HL-60 (cell line): ENCODE data around the gene GSTCD.

Source experiments
- POLR2AphosphoS5 ChIP-seq: IDR thresholded peaks from 2 replicates; pipeline ENCODE4 v1.6.1; 2012; ENCODE audit warnings: low read depth
- TF ChIP-seq, protein P1 (sequence below): IDR thresholded peaks from one replicate; pipeline ENCODE4 v1.5.1; 2011; ENCODE audit warnings: low read length, control low read depth, inconsistent platforms; ENCODE audit not compliant: insufficient read depth
- TF ChIP-seq, protein P2 (sequence below): IDR thresholded peaks from 2 replicates; pipeline ENCODE4 v1.6.1; 2012; ENCODE audit warnings: low read depth; ENCODE audit not compliant: insufficient replicate concordance

DNA sequence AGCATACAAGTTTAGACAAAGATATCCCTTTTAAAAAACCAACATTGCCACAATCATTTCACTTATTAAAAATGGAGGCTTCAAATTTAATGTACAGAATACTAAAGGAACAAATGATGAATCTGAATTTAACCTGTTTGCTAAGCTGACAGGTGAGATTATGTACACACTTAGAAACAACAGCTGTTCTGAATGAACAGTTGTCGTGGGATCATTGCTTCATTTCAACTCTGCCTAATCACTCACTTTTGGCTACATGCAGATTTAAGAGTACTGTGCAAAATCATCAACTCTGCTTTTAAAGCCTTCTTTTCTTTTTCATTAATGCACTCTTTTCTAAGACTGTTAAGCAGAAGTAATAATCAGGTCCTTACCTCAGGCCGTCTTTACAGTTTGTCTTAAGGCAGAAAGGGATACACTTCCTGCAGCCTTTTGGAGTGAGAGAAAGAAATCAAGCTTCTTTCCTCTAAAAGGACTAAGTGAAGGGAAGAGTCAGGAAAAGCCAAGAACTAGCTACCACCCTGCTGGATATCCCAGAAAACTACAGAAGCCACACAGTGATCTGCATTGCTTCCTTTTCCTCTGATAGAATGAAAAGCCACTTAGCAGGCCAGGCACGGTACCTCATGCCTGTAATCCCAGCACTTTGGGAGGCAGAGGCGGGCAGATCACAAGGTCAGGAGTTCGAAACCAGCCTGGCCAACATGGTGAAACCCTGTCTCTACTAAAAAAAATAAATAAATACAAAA lies 132.0 kb downstream of the GSTCD start:
- TF ChIP-seq, protein P1, sequence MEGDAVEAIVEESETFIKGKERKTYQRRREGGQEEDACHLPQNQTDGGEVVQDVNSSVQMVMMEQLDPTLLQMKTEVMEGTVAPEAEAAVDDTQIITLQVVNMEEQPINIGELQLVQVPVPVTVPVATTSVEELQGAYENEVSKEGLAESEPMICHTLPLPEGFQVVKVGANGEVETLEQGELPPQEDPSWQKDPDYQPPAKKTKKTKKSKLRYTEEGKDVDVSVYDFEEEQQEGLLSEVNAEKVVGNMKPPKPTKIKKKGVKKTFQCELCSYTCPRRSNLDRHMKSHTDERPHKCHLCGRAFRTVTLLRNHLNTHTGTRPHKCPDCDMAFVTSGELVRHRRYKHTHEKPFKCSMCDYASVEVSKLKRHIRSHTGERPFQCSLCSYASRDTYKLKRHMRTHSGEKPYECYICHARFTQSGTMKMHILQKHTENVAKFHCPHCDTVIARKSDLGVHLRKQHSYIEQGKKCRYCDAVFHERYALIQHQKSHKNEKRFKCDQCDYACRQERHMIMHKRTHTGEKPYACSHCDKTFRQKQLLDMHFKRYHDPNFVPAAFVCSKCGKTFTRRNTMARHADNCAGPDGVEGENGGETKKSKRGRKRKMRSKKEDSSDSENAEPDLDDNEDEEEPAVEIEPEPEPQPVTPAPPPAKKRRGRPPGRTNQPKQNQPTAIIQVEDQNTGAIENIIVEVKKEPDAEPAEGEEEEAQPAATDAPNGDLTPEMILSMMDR: no peak
- TF ChIP-seq POLR2AphosphoS5: no peak
- TF ChIP-seq, protein P2, sequence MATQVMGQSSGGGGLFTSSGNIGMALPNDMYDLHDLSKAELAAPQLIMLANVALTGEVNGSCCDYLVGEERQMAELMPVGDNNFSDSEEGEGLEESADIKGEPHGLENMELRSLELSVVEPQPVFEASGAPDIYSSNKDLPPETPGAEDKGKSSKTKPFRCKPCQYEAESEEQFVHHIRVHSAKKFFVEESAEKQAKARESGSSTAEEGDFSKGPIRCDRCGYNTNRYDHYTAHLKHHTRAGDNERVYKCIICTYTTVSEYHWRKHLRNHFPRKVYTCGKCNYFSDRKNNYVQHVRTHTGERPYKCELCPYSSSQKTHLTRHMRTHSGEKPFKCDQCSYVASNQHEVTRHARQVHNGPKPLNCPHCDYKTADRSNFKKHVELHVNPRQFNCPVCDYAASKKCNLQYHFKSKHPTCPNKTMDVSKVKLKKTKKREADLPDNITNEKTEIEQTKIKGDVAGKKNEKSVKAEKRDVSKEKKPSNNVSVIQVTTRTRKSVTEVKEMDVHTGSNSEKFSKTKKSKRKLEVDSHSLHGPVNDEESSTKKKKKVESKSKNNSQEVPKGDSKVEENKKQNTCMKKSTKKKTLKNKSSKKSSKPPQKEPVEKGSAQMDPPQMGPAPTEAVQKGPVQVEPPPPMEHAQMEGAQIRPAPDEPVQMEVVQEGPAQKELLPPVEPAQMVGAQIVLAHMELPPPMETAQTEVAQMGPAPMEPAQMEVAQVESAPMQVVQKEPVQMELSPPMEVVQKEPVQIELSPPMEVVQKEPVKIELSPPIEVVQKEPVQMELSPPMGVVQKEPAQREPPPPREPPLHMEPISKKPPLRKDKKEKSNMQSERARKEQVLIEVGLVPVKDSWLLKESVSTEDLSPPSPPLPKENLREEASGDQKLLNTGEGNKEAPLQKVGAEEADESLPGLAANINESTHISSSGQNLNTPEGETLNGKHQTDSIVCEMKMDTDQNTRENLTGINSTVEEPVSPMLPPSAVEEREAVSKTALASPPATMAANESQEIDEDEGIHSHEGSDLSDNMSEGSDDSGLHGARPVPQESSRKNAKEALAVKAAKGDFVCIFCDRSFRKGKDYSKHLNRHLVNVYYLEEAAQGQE: no peak
